GM21381 (cell line): ENCODE data around the gene PIEZO1.

Experiments
- ATAC-seq: cut with Tn5 transposase; IDR thresholded peaks from one replicate; pipeline ENCODE4 v1.9.1; 2021; ENCODE audit warnings: mild to moderate bottlenecking, moderate library complexity; ENCODE audit not compliant: unreplicated experiment

PIEZO1 gene

DNA sequence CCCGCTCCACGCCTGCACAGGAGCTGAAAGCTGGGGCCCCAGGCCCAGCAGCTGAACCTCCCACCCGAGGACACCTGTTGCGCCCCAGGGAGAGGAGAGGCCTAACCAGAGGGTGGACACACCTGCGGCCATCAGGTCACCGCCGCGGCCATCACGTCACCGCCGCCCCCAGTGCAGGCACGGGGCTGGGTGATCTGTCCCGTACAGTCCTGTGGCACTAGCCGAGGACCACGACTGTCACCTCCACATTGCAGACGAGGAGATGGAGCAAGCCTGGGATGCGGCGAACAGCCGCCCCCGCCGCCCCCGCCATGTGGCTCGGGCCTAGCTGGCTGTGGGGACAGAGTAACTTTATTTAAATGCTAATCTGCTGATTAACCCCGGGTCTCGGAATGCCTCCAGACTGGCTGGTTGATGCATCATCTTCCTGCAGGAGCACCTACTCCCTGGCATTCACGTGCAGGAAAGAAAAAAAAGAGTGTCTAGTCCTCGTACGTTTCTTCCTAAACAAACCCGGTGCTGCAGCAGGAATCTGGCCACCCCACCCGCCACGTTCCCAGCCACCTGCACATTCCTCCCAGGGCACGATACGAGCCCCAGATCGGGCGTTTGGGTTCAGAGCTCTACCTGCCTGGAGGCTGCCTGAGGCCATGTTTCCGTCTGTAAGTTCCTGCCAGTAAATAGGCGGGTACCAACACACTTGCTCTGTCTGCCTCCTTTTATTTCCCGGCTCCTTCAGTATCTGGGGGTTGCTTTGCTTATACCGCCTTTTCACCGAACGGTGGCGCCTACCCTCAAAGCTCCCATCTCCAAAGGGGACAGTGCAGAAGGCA is 29.9 kb downstream of the PIEZO1 start:
- no peak for ATAC-seq

DNA sequence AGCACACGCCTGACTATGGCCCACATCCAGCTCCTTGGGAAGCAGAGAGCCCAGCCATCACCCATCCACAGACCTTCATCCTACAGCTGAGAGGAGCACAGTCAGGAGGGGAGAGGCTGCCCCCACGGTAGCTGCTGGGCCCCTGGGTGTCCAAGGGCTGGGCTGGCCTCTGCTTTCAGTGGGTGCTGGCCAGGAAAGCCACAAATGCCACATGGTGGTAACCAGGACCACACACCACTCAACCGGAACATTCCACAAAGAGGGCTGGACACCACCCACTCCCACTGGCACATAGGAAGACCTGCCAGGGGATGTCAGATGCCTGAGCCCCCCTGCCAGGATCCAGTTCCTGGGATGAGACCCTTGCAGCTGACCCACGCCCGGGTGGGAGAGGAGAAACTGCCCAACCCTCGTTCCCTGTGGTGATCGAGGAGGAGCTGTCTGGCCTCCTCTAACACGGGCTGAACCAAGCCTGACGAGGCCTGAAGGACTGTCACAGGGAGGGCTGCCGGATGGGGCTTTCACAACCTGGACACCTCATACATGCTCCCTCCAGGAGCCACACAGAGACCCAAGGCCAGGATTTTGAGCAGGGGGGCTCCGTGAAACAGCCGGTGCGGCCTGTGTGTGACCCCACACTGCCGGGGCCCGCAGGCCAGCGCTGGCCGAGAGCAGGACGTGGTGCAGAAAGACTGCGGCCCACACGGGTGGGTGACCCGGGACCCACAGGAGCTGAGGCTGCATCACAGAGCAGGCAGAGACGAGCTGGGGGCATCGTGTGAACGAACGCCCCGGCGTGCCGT is 30.7 kb downstream of the PIEZO1 start:
- no peak for ATAC-seq

DNA sequence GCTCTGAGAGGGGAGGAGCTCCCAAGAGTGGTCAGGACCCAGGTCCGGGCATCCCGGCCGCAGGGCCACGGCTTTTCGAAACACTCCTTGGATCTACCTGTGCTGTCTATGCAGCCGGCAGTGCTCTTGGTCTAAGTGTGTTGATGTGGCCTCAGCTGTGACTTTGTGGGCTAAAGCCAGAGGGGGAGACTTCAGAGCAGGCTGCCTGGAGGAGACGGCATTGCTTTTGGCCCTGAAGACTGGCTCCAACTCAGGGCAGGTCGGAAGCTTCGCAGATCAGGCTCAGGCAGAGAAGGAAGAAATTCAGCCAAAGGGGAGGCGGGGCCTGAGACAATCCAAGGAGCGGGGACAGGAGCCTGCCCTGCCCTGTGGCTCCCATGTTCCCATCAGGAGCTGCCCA is 31.4 kb downstream of the PIEZO1 start:
- no peak for ATAC-seq

DNA sequence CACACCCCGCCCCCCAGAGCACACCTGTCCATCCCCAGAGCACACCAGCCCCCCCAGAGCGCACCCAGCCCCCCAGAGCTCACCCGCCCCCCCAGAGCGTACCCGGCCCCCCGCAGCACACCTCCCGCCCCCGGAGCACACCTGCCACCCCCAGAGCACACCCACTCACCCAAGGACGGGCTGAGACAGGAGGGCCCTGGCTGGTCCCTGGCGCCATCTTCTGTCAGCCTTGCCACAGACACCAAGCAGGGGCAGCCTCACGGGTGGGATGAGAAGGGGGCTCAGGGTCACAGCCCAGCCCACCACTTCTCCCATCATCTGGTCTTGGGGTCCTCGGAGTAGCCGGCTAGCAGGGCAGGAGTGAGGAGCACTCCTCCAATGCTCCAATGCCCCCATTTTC is 31.8 kb downstream of the PIEZO1 start:
- no peak for ATAC-seq

DNA sequence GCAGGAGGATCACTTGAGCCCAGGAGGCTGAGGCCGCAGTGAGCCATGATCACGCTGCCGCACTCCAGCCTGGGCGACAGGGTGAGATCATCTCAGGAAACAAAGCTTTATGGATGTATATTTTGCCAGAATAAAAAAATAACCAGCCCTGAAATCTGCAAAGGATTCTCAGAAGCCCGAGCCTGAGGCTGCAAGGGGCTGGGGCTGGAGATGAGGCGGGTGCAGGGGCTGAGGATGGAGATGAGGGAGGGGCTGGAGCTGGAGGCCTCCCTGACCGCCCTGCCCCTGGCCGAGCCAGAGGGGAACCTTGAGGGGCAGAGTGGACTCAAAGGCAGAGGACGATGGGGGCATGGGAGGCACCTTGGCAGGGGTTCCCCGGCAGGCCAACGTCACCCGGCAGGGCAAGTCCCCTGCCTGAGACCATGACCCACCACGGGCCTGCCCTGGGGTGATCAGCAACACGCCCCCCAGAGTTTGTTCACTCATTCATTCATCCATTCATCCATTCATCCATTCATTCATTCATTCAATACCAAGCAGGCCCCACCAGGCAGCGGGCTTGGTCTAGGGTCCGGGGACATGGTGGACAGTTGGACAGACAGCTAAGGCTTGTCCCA is 32.5 kb downstream of the PIEZO1 start:
- ATAC-seq = no peak

DNA sequence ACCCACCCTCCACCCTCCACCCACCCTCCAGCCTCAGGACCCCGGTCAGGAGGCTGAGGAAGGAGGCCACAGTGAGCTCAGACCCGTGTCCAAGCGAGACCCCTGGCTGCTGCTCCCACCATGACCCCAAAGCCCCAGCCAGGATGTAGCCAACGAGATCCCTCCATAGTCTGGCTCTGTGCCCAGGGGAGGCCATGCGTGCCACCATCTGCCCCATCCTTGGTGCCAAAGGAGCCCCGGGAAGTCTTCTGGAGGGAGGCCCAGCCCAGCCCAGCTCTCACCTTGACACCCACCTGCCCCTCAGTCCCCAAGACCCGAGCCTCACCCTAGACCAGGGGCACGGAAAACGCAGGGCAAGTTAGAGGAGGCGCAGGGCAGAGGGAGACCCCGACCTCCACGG is 34.2 kb downstream of the PIEZO1 start:
- ATAC-seq = no peak

DNA sequence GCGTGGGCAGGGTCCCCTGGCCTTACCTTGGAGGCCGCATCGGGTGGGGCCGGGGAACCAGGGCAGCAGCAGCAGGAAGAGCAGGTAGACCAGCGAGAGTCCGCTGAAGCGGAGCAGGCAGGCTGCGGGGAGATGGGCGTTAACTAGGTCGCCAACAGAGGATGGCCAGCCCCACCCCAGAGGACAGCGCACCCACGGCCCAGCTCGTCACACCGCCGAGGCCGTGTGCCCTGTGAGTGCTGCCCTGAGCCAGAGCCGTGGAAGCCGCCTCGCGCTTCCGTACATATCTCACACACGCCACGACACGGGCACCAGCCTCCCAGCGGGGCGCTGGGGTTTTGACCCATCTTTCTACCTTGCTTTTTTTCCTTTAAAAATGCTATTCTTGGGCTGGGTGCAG is 35.7 kb downstream of the PIEZO1 start:
- no peak for ATAC-seq

DNA sequence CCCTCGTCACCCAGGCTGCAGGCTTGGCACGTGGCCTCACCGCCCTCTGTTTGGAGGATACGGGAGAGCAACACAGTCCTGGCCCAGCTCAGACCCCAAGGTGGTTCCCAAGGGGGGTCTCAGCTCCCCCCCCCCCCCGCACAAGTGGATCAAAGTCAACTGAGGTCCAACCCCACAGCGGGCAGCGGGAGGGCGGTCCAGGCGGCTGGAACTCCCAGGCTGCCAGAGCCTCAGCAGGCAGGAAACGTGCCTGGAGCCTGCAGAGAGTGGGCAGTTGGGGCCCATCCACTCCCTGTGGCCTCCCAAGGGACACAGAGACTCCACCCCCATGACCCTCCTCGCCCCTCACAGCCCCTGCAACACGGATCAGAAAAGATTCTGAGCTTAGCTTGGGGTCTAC is 36.7 kb downstream of the PIEZO1 start:
- no peak for ATAC-seq

DNA sequence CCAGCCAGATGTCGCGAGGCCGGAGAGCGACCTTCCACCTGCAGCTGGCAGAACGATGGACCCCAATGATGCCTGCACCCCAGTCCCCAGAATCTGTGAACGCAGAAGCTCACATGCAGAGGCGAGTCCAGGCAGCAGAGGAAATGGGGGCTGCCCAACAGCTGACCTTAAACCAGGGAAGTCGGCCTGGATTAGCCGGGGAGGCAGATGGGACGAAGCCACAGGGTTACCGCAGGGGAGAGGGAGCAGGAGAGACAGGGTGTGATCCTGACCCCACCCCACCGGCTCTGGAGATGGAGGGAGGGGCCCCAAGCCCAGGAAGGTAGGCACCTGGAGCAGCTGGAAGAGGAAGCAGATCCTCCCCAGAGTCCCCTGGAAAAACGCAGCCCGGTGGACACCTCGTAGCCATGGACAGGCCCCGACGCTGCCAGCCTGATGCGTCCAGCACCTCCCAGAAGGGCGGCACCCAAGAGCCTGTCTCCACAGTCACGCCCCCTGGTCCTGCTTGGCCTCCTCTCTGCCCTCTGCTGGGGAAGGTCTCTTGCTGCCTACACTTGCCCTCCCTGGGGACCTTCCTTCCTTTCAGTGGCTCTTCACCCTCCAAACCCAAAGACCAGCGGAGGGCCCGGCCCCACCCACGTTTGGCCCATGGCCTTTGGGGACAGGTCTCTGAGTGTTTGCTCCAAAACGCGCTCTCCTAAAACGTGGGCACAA is 37.3 kb downstream of the PIEZO1 start:
- ATAC-seq = no peak

DNA sequence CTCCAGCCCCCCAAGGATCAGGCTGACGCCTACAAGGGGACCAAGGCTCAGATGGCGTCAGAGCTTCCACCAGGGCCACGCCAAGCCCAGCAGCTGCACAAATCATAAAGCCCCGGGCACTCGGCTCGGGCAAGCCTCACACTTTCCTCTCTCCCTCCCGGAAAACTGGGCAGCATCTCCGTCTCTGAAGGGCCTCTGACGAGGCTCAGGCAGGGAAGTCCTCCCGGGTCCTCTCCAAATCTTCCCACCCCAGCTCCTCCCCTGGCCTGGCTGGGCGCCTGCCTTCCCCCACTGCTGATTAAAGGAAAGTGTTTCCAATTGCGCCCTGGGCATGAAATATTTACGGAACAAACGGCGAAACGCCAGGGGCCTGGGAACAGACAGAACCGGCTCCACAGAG is 38.5 kb downstream of the PIEZO1 start:
- ATAC-seq = no peak

DNA sequence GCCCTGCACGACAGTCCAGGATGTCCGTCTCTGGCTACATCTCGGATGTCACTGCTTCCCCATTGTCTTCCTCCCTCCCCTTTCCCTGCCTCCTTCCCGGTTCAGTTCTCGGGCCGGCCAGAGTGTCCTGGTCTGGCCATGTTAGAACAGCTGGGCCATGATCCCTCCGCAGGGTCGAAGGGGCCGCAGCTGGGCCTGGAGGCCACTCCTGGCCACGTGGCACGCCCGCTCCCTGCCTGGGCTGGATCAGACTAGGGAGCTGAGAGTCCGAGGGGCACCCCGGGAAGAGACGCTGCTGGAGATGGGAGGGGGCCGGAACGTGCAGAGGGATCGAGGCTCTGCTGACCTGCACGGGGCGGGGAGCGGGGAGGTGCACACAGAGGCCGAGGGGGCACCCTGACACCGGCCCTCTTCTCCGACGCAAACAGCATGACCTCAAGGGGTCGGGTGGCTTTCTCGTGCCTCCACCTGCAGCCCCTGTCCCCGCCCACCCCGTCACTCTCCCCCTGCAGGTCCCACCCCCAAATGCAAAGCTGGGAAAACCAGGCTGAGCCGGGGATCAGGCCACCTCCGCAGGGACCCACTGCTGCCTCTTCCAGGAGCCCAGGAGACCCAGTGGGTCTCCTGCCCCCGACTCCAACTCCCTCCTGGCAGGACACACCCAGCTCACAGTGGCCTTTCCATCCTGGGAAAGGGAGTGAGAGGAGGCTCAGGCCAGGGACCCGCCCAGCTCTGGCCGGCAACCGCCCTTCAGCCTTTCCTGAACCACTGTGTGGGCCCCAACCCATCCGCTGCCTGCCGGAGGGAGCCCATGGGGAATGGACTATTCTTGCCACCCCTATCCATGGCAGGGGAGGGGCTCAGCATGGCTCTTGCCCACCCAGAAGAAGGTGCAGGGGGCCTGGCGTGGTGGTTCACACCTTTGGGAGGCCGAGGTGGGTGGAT is 40.2 kb downstream of the PIEZO1 start:
- ATAC-seq = no peak

DNA sequence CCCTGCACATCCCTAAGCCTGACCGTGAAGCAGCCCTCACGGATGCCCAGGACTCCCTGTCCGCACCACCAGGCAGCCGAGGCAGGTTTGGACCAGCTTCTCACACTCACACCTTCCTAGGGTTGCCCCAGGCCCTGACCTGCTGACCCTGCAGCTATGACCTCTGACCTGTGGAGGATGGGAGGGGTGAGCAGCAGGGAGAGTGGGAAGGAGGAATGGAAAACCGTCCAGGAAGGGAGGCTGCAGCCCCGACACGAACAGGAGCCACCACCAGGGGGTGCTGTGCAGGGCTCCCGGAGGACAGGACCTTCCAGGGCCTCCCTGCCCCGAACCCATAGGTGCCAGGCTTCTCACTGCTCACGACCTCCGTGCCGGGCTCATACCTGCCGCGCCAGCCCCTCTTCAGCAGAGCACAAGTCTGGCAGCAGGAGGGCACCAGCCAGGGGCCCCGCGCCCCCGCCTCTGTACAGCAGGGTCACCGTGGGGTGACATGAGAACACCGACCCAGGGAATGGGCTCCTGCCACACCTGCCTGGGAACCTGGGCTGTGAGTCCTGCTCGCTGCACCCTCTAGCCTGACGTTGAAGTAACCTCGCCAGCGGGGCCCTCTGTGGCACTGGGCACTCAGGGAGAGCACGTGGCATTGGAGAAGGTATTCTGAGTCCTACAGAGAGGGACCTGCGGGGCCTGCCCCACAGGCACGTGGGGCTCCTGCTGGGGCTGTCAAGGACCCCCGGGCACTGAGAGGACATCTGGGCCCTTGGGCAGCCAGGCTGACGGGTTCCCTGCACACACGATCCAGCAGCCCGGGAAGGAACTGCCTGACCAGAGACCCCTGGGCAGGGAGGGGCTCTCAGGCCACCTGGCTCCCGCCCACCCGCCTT is 41.1 kb downstream of the PIEZO1 start:
- ATAC-seq = no peak

DNA sequence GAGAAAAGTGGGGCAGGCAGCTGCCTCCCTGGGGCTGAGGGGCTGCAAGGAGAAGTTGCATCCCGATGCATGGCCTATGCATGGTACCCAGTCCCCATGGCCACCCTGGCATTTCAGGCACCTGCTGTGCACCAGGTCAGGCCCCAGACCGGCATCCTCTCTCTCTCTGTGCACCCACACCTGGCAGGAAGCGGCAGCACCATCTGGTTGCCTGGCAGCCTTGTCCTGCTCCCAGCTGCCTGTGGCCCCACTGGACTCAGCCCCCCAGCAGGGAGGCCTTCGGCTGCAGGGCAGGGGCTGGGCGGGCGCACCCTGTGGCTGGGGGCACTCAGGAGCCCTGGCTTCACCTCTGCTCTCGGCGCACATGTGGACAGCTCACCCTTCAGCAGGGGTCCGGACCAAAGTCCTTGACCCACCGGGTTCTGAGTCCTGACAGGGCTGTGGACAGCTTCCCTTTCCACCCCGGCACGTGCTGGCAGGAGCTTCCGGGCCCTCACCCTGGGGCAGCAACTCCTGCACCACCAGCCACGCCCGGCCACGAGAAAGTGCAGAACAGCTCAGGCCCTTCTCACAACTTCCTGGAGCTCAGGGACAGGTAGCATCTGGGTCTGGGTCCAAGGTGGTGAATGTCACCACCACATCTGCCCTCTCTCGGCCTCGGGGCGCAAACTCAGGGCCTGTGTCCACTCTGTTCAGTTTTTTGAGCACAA is 42.0 kb downstream of the PIEZO1 start:
- ATAC-seq = no peak

DNA sequence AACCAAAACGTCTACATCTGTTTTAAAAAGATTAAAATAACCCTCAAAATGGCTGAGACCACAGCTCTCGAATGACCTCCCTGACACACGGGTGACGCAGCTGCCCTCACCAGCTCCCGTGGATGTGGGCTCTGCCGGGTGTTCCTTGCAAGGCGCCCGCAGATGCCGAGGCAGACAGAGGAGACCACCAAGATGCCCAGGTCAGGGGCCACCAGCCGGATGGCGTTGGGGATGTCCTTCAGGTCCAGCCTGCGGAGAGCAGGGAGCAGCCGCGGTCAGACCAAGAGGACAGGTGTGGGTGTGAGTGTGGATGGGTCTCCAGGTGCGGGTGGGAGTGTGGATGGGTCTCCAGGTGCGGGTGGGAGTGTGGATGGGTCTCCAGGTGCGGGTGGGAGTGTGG is 43.7 kb downstream of the PIEZO1 start:
- no peak for ATAC-seq

DNA sequence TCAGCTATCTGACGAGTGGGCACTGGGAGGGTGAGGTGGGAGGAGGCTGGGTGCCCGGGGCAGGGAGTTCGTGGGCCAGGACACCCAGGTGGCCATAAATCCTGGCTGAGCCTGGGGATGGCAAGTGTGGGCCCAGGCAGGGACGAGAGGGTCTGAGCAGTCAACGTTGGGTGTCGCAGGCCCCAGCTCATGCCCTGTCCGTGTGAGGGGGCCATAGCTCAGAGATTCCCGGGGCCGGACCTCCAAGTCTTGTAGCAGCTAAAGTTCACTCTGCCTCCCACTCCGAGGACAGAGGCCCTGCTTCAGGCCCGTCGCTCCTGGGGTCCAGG is 44.3 kb downstream of the PIEZO1 start:
- no peak for ATAC-seq

DNA sequence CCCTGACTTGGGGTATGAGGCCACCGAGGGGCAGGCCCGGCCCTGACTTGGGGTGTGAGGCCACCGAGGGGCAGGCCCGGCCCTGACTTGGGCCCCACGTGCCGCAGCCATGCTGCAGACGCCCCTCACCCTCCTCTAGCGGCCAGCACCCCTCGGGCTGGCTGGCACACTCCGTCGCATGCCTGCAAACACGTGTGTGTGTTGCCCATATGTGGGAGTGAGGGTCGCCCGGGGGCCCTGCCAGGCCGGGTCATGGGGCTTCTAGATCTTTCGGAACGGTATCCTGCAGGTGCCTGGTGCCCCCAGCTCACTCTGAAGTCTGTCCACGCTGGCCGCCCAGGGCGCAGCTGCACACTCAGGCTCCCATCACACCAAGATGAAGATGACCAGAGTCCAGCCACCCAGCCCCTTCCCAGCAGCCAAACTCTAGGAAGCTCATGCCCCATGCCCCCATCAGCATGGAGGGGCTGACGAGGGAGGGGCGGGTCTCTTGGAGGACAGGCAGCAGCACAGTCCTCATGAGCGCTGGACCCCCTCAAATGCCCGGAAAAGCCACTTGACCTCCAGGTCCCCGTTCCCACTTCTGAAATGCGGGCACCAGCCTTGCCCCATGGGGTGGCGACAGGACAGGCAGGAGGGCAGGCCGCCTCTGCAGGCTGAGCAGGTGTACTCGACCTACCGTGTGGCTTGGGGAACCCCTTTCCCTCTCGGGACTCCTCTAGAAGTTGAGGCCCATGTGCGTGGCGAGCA is 44.9 kb downstream of the PIEZO1 start:
- no peak for ATAC-seq

DNA sequence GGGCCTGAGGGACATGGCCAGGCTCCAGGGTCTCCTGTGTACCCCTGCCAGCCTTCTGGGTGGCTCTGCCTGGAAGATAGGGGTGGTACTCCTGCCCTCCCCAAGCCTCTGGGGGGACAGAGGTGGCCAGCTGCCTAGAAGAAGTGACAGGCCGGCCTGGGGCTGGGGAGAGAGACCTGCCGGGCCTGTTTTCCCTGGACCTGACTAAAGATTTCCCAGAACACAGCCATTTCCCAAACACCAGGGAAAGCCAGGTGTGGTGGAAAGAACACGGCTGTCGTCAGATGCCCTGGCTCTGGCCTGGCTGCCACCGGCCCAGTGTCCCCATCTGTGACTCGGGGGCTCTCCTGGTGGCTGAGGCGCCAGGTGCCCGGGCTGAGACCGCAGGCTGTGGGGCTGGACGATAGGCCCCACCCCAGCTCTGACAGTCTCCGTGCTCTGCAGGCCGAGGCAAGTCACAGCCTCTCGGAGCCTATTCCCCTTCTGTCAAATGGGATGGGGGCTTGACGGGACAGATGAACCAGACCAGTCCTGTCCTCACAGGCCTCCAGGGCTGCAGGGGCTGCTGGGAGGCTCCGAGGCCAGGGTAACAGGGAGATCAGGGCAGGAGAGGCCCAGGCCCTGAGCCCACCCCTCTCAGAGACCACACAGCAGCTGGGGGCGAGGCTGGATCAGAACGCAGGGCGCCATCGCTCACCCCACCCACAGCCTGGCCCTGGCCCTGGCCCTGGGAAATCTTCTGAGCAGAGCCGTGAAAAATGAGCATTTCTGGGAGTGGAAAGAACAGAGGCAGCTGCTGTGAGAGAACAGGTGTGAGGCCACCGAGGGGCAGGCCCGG is 45.7 kb downstream of the PIEZO1 start:
- no peak for ATAC-seq
